ENCODE data around the gene ADCY6.

The ADCY6 gene

DNA sequence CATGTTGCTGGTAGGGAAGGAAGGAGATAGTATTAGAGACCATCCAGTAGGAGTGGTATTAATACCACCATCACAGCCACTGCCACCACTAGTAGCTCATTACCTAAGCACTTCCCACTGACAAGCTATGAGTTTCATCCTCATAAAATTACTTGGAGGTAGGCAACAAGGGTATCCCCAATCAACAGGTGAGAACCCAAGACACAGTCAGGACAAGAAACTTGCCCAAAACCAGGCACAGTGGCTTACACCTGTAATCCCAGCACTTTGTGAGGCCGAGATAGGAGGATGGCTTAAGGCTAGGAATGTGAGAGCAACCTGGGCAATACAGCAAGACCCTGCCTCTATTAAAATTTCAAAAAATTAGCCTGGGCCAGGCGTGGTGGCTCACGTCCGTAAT lies 5.5 kb downstream of the ADCY6 start:
- H3K9ac ChIP-seq (ENCODE audit: low read length): no peak overlapping the region
- H3F3A ChIP-seq (ENCODE audit: insufficient read depth, low read length): no peaks in the 10 kb centered on the region
- H3K4me2 ChIP-seq (ENCODE audit: low read length): no peak overlapping the region
- TF ChIP-seq EZH2 (IDR thresholded peaks at IDR 0.05; ENCODE audit: borderline replicate concordance, low read length): no peak
- TF ChIP-seq, protein P1, sequence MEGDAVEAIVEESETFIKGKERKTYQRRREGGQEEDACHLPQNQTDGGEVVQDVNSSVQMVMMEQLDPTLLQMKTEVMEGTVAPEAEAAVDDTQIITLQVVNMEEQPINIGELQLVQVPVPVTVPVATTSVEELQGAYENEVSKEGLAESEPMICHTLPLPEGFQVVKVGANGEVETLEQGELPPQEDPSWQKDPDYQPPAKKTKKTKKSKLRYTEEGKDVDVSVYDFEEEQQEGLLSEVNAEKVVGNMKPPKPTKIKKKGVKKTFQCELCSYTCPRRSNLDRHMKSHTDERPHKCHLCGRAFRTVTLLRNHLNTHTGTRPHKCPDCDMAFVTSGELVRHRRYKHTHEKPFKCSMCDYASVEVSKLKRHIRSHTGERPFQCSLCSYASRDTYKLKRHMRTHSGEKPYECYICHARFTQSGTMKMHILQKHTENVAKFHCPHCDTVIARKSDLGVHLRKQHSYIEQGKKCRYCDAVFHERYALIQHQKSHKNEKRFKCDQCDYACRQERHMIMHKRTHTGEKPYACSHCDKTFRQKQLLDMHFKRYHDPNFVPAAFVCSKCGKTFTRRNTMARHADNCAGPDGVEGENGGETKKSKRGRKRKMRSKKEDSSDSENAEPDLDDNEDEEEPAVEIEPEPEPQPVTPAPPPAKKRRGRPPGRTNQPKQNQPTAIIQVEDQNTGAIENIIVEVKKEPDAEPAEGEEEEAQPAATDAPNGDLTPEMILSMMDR (IDR thresholded peaks at IDR 0.05; ENCODE audit: low read length): no peak
- no peaks in the 10 kb centered on the region for H3K79me2 ChIP-seq (ENCODE audit: insufficient read depth, low read length)
- H3K27me3 ChIP-seq (ENCODE audit: insufficient read depth, low read length): peaks cover 14% of the 10 kb centered on the region; the same call in 1 of the 2 replicates
- no peak overlapping the region for H2AFZ ChIP-seq (ENCODE audit: low read length)
- no peaks in the 10 kb centered on the region for H4K20me1 ChIP-seq (ENCODE audit: insufficient read depth, low read length)
- no peaks in the 10 kb centered on the region for H3K4me1 ChIP-seq (ENCODE audit: insufficient read depth, low read length, severe bottlenecking)
- H3K27ac ChIP-seq (ENCODE audit: low read depth, low read length, poor library complexity, severe bottlenecking): no peak overlapping the region
- no peak overlapping the region for H3K4me3 ChIP-seq (ENCODE audit: low read depth, low read length, poor library complexity, severe bottlenecking)
- no peaks in the 10 kb centered on the region for H3K36me3 ChIP-seq (ENCODE audit: insufficient read depth, low read length)
- no peaks in the 10 kb centered on the region for H3K9me3 ChIP-seq (ENCODE audit: low read length)
- no peaks in the 10 kb centered on the region for H3K9me2 ChIP-seq (ENCODE audit: low read depth, low read length)

DNA sequence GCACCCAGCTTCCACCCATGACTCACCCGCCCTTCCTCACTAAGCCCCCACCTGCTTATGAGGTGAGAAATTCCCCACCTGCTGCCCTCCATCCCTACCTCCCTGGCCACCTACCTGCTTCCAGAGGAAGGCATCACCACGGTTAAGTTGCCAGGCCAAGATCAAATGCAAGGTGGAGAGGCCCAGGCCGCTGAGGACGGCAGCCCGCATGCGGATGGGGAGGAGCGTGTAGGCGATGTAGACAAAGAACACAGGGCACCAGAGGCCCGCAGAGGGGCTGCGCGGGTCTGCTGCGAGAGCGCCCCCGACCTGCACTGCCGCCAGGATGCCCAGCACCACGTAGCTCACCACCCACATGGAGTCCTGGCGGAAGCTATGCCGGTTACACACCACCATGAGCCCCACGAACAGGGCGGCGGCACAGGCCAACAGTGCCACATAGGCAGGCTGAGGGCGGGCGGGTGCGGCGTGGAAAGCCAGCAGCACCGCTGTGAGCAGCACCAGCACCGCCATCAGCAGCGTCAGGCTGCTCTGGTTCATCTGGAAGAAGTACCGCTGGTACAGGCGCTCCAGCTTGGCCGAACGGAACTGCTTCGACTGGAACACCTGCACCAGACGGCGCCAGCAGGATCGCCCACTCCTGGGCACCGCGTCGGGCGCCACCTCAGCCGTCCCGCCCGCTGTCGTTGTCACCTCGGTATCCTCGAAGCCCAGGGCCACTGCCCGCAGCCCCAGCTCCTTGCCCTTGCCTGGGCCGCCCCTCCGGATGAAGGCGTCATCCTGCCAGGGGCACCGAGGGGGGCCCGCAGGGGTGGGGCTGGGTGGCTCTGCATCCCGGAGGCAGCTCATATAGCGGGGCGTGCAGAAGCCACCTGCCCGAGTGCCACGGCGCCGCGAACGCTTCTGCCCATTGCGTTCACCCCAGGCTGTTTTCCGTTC lies 6.2 kb downstream of the ADCY6 start:
- peaks cover 14% of the 10 kb centered on the region; the same call in 1 of the 2 replicates for H3K27me3 ChIP-seq (ENCODE audit: insufficient read depth, low read length)
- H3F3A ChIP-seq (ENCODE audit: insufficient read depth, low read length): no peaks in the 10 kb centered on the region
- no peak overlapping the region for H3K4me2 ChIP-seq (ENCODE audit: low read length)
- H3K4me3 ChIP-seq (ENCODE audit: low read depth, low read length, poor library complexity, severe bottlenecking): no peak overlapping the region
- H3K4me1 ChIP-seq (ENCODE audit: insufficient read depth, low read length, severe bottlenecking): no peaks in the 10 kb centered on the region
- H4K20me1 ChIP-seq (ENCODE audit: insufficient read depth, low read length): no peaks in the 10 kb centered on the region
- H3K9me3 ChIP-seq (ENCODE audit: low read length): no peaks in the 10 kb centered on the region
- TF ChIP-seq EZH2 (IDR thresholded peaks at IDR 0.05; ENCODE audit: borderline replicate concordance, low read length): no peak
- TF ChIP-seq, protein P1 (IDR thresholded peaks at IDR 0.05; ENCODE audit: low read length): no peak
- no peaks in the 10 kb centered on the region for H3K36me3 ChIP-seq (ENCODE audit: insufficient read depth, low read length)
- H2AFZ ChIP-seq (ENCODE audit: low read length): no peak overlapping the region
- no peak overlapping the region for H3K9ac ChIP-seq (ENCODE audit: low read length)
- no peaks in the 10 kb centered on the region for H3K9me2 ChIP-seq (ENCODE audit: low read depth, low read length)
- no peak overlapping the region for H3K27ac ChIP-seq (ENCODE audit: low read depth, low read length, poor library complexity, severe bottlenecking)
- no peaks in the 10 kb centered on the region for H3K79me2 ChIP-seq (ENCODE audit: insufficient read depth, low read length)

DNA sequence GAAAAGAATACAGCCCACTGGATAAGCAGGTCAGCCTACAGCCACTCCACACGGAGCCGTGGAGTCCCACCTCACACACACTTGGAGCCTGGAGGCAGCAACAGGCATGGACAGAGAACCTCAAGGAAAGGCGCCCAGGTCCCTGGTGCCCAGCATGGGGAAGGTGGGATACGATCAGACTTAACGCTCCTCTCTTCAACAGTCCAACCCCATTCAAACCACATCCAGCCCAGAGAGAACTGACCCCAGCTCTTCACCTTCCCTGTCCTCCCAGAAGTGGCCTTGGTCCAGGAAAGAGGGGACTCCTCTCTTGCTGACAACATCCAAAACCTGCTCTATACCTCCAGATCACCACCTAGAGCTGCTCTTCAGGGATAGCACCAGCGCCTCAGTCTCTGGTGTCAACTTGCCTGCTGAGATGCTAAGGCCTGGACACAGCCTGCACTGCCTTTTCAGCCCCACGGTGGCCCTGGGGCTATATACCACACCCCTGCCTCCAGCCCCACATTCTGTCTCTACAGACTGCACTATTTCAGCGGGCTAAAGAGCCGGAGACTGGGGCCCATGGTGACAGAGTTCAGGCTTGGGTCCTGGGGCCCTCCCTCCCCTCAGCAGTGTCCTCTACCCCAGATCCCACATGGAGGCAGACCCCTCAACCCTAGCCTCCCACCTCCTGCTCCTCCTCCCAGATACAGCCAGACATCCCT lies 7.0 kb downstream of the ADCY6 start:
- H3K4me3 ChIP-seq (ENCODE audit: low read depth, low read length, poor library complexity, severe bottlenecking): no peak overlapping the region
- H3K27me3 ChIP-seq (ENCODE audit: insufficient read depth, low read length): peaks cover 14% of the 10 kb centered on the region; the same call in 1 of the 2 replicates
- H3K4me1 ChIP-seq (ENCODE audit: insufficient read depth, low read length, severe bottlenecking): no peaks in the 10 kb centered on the region
- no peaks in the 10 kb centered on the region for H4K20me1 ChIP-seq (ENCODE audit: insufficient read depth, low read length)
- no peaks in the 10 kb centered on the region for H3K36me3 ChIP-seq (ENCODE audit: insufficient read depth, low read length)
- no peak overlapping the region for H3K27ac ChIP-seq (ENCODE audit: low read depth, low read length, poor library complexity, severe bottlenecking)
- no peaks in the 10 kb centered on the region for H3K79me2 ChIP-seq (ENCODE audit: insufficient read depth, low read length)
- no peak overlapping the region for H3K4me2 ChIP-seq (ENCODE audit: low read length)
- no peak overlapping the region for H3K9ac ChIP-seq (ENCODE audit: low read length)
- no peaks in the 10 kb centered on the region for H3K9me2 ChIP-seq (ENCODE audit: low read depth, low read length)
- no peaks in the 10 kb centered on the region for H3F3A ChIP-seq (ENCODE audit: insufficient read depth, low read length)
- H2AFZ ChIP-seq (ENCODE audit: low read length): no peak overlapping the region
- no peaks in the 10 kb centered on the region for H3K9me3 ChIP-seq (ENCODE audit: low read length)
- TF ChIP-seq EZH2 (IDR thresholded peaks at IDR 0.05; ENCODE audit: borderline replicate concordance, low read length): no peak
- TF ChIP-seq, protein P1 (IDR thresholded peaks at IDR 0.05; ENCODE audit: low read length): no peak
